Fibroblast of the conjunctiva (primary cell): ENCODE data around the gene RMND5B.
"Not testable (repeated sequence)": the region's sequence is repeated elsewhere in the genome, so short reads cannot be mapped to it uniquely, and the experiment has no call there.

Experiments
- DNase-seq: peaks from one replicate; pipeline ENCODE4 v3.0.0-alpha.2; 2010; ENCODE audit warnings: low read depth

Gene RMND5B

DNA sequence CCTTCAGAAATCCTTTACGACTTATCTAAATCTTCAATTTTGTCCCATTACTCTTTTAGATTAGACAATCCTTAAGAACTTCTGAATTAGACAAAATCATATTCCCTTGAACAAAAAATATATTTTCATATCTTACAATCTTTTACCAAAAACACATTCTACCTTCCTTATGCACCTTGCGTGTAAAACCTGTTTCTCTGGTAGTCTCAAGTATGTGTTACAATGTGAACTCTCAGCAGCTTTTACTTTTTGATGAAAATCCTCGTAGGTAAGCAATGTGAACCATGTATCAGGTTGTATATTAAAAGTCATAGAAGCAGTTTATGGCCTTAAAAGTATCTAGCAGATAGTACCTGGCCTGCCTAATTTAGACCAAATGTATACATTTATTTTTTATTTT is 43.6 kb downstream of the RMND5B start:
- no peak for DNase-seq

DNA sequence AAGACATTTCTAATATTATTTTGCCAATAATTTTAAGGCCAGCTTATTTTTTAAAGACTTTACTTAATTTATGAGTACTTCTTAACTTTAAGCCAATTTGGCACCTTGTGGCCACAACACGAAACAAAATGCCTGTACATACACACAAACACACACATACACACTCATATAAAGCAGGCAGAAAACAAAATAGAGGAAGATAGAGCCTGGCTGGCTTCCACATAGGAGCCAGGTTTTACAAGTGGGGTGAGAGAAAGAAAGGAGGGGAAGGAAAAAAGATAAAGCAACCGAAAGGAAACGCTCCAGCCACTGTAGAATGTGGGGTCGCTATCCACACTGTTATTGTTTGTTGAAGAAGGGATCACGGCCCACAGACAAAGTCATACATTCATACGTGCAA is 46.0 kb downstream of the RMND5B start:
- DNase-seq, result no peak

DNA sequence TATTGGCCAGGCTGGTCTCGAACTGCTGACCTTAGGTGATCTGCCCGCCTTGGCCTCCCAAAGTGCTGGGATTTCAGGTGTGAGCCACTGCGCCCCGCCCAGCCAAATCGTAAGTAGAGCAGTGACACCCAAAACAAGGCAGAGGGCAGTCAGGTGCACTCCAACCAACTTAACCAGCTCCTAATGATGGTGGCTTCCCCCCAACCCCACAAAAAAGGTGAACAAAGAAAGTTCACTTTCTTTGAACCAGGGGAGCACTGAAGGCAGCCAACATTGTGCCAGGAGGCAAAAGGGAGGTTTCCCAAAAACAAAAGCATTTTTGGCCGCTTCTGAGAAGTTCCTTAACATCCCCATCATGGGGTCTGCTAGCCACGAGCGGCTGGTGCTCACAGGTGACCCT is 46.8 kb downstream of the RMND5B start:
- no peak for DNase-seq

DNA sequence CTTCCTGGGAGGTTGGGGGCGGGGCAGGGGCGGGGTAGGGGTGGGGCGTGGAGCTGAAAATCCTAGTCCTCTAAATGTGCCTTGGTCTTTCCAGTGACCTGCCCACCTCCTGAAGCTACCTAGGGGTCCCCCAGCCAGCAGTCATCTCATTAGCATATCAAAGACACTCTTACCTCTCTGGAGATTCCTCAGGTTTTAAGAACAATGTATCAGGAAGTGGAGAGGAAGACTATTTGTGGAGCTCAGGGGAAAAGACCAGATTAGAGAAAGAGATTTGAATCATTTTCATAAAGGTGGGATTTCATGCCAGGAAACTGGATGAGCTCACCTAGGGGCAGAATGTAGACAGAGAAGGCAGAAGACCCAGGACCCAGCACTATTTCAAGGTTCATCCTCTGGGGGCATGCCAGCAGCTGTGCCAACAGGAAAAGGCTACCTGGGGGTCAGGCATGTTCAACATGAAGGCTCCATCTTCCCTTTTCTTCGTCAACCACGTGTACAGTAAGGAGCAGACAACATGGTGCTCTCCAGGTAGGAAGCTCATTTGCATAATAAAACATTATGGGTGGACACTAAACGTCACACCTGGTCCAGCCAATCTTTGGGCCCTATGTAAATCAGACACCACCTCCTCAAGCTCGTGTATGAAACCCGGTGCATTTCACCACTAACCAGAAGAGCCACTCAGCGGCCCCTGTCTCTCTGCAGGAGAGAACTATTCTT is 49.5 kb downstream of the RMND5B start:
- no peak for DNase-seq

DNA sequence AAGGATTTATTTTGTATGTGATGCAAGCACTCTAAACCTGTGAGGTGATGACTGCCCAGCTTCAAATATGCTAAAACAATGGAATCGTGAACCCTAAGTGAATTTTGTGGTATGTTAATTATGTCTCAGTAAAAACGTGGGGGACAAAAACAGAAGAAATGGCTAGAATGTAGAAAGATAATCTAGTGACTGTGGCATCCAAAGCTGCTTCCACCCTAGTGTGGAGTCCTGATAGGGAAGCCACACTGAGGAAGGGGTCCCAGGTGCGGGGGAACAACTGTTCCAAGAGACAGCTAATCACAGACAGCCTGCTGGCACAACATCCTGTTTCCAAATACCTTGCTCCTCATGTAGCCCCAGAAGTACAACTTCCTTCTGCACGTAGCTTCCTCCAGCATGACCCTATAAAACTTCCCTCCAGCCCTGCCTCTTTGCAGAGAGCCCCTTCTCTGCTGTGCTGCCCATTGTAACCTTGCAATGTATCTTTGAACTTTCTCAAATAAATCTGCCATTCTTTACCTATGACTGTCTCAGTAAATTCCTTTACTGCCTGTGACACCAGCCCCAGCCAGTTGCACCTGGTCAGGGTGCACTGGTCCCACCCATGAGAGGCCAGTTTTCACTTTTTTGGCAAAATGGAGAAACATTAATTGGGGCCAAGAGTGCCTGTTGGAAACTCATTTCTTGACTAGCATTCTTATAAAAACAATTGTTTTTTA is 51.5 kb downstream of the RMND5B start:
- no peak for DNase-seq

DNA sequence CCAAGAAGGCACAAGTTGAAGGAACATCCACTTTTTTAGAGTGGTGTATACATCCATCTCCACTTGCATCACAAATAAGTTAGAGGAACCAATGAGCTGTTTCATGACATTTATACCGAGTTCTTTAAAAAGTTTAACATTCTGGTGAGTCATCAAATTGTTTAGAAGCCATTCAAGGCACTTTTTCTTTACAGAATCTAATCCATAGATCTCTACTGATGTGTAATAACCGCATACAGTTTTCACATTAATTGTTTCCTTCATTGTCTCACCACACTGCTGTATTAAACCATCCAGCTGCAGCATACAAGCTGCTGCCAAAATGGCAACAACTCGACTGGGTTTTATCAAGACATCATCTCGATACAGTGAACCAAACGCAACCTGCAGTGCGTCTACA is 55.6 kb downstream of the RMND5B start:
- no peak for DNase-seq

DNA sequence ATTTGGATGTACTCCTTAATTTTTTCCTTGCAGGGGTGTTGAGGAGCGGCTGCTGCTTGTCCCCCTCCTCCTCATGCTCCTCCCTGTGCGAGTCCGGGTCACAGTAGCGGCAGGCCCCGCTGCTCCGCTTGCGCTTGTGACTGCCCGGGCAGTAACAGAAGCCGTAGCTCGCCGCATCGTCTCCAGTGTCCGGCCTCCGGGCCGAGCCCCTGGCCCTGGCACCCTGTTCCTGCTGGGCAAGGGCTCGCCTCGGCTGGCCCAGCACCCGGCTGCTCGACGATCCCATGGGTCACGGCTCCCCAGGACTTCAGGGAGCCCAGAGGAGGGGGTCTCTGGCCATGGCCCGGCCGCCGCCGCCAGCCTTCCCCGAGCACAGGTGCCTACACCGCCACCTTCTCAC is 56.2 kb downstream of the RMND5B start, which contains the start of gene GMCL2:
TSS of gene GMCL2 (minus strand) at position 358 of the 400 bp plus-strand sequence. CDS start at position 286, 72 bp downstream.
- DNase-seq, result no peak

DNA sequence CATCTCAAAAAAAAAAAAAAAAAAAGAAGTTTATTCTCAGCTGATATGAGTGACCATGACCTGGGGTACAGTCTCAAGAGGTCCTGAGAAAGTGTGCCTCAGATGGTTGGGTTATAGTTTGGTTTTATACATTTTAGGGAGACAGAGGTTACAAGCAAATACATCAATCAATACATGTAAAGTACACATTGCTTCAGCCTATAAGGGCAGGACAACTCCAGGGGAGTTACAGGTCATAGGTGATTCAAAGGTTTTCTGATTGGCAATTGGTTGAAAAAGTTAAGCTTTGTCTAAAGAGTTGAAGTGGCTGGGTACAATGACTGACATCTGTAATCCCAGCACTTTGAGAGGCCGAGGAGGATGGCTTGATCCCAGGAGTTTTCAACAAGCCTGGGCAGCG is 58.6 kb downstream of the RMND5B start:
- DNase-seq, result no peak

DNA sequence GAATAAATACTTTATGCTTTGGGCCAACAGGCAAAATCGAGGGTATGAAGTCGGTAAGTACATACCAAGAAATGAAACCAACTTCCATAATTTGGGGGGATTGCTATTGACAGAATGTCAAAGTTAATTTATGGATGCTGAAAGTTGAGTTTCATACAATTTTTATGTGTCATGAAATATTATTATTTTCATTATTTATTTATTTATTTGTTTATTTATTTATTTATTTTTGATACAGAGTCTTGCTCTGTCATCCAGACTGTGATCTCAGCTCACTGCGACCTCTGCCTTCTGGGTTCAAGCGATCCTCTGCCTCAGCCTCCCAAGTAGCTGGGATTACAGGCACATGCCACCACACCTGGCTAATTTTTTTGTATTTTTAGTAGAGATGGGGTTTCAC is 60.8 kb downstream of the RMND5B start:
- no peak for DNase-seq

DNA sequence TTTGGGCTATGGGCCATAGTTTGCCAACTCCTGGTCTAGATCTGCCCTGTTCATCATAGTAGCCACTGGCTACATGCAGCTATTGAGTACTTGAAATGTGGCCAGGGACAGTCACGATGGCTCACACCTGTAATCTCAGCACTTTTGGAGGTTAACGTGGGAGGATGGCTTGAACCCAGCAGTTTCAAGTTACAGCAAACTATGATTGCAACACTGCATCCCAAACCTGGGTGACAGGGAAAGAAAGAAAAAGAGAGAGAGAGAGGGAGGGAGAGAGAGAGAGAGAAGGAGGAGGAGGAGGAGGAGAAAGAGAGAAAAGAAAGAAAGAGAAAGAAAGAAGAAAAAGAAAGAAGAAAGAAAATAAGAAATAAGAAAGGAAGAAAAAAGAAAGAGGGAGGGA is 61.4 kb downstream of the RMND5B start:
- no peak for DNase-seq

DNA sequence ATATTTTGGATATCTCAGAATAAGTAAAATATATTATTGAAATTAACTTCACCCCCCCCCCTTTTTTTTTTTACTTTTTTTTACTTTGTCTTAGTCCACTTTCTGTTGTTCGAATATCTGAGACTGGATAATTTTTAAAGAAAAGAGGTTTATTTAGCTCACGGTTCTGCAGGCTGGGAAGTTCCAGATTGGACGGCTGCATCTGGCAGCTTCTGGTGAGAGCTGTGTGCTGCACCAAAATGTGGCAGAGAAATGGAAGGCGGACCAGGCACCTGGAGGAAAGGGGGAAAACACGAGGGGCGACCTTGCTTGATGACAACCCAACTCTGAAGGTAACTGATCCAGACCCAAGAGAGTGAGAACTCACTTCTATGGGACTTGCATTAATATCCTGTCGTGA is 62.0 kb downstream of the RMND5B start:
- no peak for DNase-seq

DNA sequence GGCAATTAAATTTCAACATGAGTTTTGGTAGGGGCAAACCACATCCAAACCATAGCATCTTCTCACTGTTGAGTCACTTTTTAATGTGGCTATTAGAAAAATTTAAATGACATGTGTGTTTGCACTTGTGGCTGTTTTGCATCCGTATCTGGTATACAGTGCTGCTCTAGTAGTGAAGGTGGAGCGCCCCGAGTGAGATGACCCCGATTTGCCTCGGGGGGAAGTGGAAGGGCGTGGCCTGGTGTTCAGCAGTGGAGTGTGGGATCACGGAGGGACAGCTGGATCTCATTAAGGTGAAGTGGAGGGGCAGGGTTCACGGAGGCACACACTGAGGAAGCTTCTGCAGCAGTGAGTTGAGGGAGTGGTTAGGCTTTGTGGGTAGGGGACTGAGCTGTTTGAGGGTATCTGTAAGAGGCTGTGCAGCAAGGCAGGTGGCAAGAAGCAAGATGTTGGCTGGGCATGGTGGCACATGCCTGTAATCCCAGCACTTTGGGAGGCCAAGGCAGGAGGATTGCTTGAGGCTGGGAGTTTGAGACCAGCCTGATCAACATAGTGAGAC is 62.5 kb downstream of the RMND5B start:
- DNase-seq, result no peak

DNA sequence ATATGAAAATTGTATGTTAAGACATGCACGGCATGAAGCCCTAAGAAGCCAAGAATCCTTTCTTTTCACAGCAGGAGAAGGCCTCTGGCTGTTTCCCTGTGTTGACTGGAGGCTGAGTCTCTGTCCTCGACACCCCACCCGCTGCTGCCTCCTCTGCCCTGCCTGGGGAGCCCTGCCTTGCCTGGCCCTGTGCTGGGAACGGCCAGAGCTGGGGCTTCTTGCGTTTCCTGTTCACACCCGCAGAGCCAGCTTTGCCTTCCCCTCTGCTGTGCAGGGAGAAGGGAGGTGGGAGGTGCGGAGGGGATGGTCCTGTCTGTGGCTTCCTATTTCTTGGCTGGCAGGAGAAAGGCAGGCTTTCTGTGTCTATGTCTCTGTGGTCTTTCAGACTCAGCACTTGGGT is 63.2 kb downstream of the RMND5B start:
- DNase-seq, result no peak

DNA sequence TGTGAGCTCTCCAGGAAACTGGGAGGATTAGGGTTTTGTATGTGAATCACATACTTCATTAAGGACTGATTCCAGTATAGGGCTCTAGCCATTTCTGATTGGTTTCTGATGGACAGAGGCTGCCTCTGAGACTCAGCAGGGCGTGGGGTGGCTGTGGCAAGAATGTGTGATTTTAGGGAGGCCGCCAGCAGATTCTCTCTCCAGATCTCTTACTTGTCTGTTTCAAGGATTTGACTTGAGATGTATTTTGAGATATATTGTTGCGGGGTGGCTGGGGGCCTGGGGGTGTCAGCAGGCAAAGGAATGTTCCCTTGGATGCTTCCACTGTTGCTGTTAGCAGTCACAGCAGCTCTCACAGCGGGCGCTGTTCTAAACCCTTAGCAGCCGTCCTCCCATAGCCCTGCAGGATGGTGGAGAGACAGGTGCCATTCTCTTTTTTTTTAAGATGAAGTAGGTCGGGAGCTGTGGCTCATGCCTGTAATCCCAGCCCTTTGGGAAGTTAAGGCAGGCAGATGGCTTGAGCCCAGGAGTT is 65.5 kb downstream of the RMND5B start:
- DNase-seq, result no peak

DNA sequence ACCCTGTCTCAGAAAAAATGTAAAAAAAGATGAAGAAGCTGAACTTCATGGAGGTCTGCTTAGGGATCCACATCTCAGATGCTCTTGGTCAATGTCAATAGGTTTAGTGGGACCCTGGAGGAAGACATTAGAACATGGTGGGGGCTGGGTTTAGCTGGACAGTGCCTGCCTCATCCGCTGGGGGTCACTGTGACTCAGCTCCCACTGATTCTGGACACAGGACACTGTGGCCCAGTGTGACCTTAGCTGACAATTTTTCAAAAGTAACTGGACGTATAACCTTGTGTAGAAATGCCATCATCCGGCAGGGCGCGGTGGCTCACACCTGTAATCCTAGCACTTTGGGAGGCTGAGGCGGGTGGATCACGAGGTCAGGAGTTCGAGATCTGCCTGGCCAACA is 66.2 kb downstream of the RMND5B start:
- DNase-seq, result no peak

DNA sequence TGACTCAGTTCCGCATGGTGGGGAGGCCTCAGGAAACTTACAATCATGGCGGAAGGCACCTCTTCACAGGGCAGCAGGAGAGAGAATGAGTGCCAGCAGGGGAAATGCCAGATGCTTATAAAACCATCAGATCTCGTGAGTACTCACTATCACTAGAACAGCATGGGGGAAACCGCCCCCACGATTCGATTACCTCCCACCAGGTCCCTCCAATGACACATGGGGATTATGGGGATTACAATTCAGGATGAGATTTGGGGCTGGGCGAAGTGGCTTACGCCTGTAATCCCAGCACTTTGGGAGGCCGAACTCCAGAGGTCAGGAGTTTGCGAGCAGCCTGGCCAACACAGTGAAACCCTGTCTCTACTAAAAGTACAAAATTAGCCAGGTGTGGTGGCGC is 67.3 kb downstream of the RMND5B start:
- DNase-seq, result not testable (repeated sequence)

DNA sequence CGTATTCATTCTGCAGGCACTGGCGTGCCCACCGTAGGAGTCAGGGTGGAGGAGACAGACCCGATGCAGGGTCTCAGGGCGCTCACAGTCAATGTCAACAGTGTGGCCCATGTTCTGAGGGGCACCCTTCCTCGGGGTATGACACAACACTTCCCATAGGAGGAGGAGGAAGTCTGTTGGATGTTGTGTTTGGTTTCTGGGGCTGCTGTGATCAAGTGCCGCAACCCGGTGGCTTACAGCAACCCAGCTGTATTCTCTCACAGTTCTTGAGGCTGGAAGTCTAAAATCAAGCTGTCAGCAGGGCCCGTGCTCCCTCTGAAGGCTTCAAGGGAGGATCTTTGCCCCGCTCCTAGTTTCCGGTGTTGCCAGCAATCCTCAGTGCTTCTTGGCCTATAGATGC is 67.9 kb downstream of the RMND5B start:
- no peak for DNase-seq

DNA sequence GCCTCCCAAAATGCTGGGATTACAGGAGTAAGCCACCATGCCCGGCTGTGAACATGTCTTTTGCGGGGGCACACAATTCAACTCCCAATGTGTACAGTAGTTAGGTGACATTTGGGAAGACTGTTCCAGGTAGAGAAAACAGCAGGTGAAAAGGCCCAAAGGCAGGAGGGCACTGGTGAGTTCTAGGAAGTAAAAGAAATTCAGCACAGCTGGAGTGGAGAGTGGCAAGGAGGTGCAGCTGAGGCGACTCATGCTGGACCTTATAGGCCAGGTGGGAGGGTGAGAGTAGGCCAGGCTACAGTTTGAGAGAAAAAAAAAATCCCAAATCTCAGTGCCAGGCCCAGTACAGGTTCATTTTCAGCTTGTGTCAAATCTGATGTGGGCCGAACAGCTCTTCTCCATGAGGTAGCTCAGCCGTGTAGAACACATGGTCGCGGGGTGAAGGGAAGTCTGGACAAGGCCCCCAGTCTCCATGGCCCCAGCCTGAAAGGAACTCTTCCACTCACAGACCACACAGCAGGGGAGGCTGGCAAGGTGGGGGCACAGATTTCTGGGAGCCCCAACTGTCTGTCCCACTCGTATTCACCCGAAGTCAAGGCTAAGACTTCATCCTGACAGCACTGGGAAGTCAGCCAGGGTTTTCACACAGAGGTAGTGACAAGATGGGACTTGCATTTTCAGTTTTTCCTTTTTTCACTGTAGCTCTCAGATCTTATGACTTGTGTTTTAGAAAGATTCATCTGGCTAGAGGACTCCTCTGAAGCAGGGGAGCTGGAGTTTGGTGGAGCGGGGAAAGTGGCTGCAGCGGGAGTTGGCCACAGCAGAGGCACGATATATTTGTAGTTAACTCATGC is 69.0 kb downstream of the RMND5B start:
- no peak for DNase-seq
